Measurements from ENCODE around the gene MCOLN2. TPM values are rescaled to one million over a fixed set of nuclear protein-coding genes. Genes with fewer than 3 reads are reported as not detected.

Gene MCOLN2
- polyA plus RNA-seq, 1 of the 3 experiments (the other 2 are of a cell fraction): not detected

- POLR2A ChIA-PET: no interaction called here
Measured at GRCh38 chr1:84885469-84885868, 111.4 kb downstream of the MCOLN2 start.

GRCh38 chr1:84884671-84885389 is 112.1 kb downstream of the MCOLN2 start:
- no peaks in the 10 kb centered on the region for H4K20me1 ChIP-seq (ENCODE audit: insufficient read depth)
- no peaks in the 10 kb centered on the region for H3K79me2 ChIP-seq (ENCODE audit: insufficient read depth)
- POLR2A ChIA-PET: no interaction called here

More at GRCh38 chr1:84885469-84885868, 111.4 kb downstream of the MCOLN2 start:
- Histone ChIP-seq H3K9me2 (no peaks in the 10 kb centered on the region), H3K4me3 (ENCODE audit: low read depth in 2 of 2, low read length in 1 of 2) (no peak overlapping the region), H3K27me3 (ENCODE audit: insufficient read depth) (no peaks in the 10 kb centered on the region; the same call in 1 of the 2 replicates), H2AFZ (ENCODE audit: low read depth) (no peak overlapping the region), H3K36me3 (replicated peaks in 1 of 2; ENCODE audit: control insufficient read depth in 1 of 2, insufficient read depth in 2 of 2, low read length in 1 of 2) (no peaks in the 10 kb centered on the region), H3K9me3 (no peaks in the 10 kb centered on the region), H3K4me2 (no peak overlapping the region), H3K79me2 (ENCODE audit: insufficient read depth) (no peaks in the 10 kb centered on the region), H3F3A (replicated peaks; ENCODE audit: insufficient read depth) (no peaks in the 10 kb centered on the region), H4K20me1 (ENCODE audit: insufficient read depth) (no peaks in the 10 kb centered on the region), H3K9ac (no peak overlapping the region), H3K4me1 (ENCODE audit: control insufficient read depth in 1 of 2, insufficient read depth in 2 of 2, low read depth in 1 of 2, low read length in 1 of 2) (no peaks in the 10 kb centered on the region), H3K27ac (ENCODE audit: low read depth in 2 of 2, low read length in 1 of 2) (no peak overlapping the region)
- 13% methylated on average over 2 of the region's 2 CpGs for WGBS (ENCODE audit: low lambda C conversion rate)
- CTCF ChIA-PET: interaction anchor here (1.3 to 1.6 kb wide), 3 partner anchors 29 to 374 kb away, joined by 3 to 4 read pairs (median 4); partner anchors contain the start of gene C1orf52
- no peak for DNase-seq
- no peak for TF ChIP-seq SMC3 (IDR thresholded peaks at IDR 0.05; ENCODE audit: low read depth, low read length)
- no peak for TF ChIP-seq YY1 (IDR thresholded peaks at IDR 0.05; ENCODE audit: low read depth)

More at GRCh38 chr1:84884671-84885389, 112.1 kb downstream of the MCOLN2 start:
- Histone ChIP-seq H3K9me3 (no peaks in the 10 kb centered on the region), H3K27ac (ENCODE audit: low read depth in 2 of 2, low read length in 1 of 2) (no peak overlapping the region), H3K4me1 (ENCODE audit: control insufficient read depth in 1 of 2, insufficient read depth in 2 of 2, low read depth in 1 of 2, low read length in 1 of 2) (no peaks in the 10 kb centered on the region), H3K4me2 (no peak overlapping the region), H3K9me2 (no peaks in the 10 kb centered on the region), H3K27me3 (ENCODE audit: insufficient read depth) (no peaks in the 10 kb centered on the region; the same call in 1 of the 2 replicates), H3K36me3 (replicated peaks in 1 of 2; ENCODE audit: control insufficient read depth in 1 of 2, insufficient read depth in 2 of 2, low read length in 1 of 2) (no peaks in the 10 kb centered on the region), H3K9ac (no peak overlapping the region), H2AFZ (ENCODE audit: low read depth) (no peak overlapping the region), H3F3A (replicated peaks; ENCODE audit: insufficient read depth) (no peaks in the 10 kb centered on the region), H3K4me3 (ENCODE audit: low read depth in 2 of 2, low read length in 1 of 2) (no peak overlapping the region)
- TF ChIP-seq SMC3 (IDR thresholded peaks at IDR 0.05; ENCODE audit: low read depth, low read length) (no peak), CTCF (IDR thresholded peaks at IDR 0.05) (no peak), RCOR1 (IDR thresholded peaks at IDR 0.05; ENCODE audit: low read length) (no peak), FOSL2 (IDR thresholded peaks at IDR 0.05; ENCODE audit: borderline replicate concordance, low read depth) (no peak), TAF1 (IDR thresholded peaks at IDR 0.05; ENCODE audit: borderline replicate concordance, low read depth, low read length) (no peak), PBX3 (IDR thresholded peaks at IDR 0.05) (no peak), USF1 (IDR thresholded peaks at IDR 0.05; ENCODE audit: borderline replicate concordance, low read depth) (no peak), RAD21 (IDR thresholded peaks at IDR 0.05; ENCODE audit: low read length) (no peak), TCF12 (IDR thresholded peaks at IDR 0.05) (no peak), JUND (IDR thresholded peaks at IDR 0.05) (no peak), RFX5 (IDR thresholded peaks at IDR 0.05; ENCODE audit: low read length) (no peak), ELF1 (IDR thresholded peaks at IDR 0.05) (no peak)
- DNase-seq: no peak
- 29% methylated on average over 7 of the region's 7 CpGs for WGBS (ENCODE audit: low lambda C conversion rate)
- CTCF ChIA-PET: interaction anchor here (1.6 kb wide), 1 partner anchor 375 kb away, joined by 4 read pairs; the partner anchor contains the start of gene C1orf52
